Psoas muscle (tissue), 8 donors: ENCODE data around the gene BTBD6. TPM values are rescaled to one million over a fixed set of nuclear protein-coding genes. Genes with fewer than 3 reads are reported as not detected.
"Not testable (repeated sequence)": the region's sequence is repeated elsewhere in the genome, so short reads cannot be mapped to it uniquely, and the experiment has no call there.

Source experiments
- ATAC-seq, 4 donors: fragments of 200-7000 bp; cut with Tn5 transposase; one replicate each; pipeline ENCODE4 v1.9.1; 2020; ENCODE audit warnings: moderate library complexity in 3 of 4, mild to moderate bottlenecking in 2 of 4
- DNase-seq, 2 donors: peaks; one replicate each; pipeline ENCODE4 v3.0.0-alpha.2; 2020
- H3K27ac ChIP-seq: fragments of 200-600 bp; one replicate; pipeline ENCODE4 v1.8.0; 2022
- H3K27me3 ChIP-seq, 3 donors: fragments of 200-600 bp in 1 of 3; one replicate each; pipeline versions ENCODE4 v1.6.1 to v1.8.0; 2013 to 2022; ENCODE audit warnings: low read length in 2 of 3, mild to moderate bottlenecking in 2 of 3, moderate library complexity in 1 of 3; ENCODE audit not compliant: insufficient read depth in 3 of 3
- H3K36me3 ChIP-seq, 2 donors: fragments of 200-600 bp in 1 of 2; one replicate each; pipeline versions ENCODE4 v1.6.1 to v1.8.0; 2013 to 2022; ENCODE audit warnings: low read depth in 1 of 2, mild to moderate bottlenecking in 1 of 2, moderate library complexity in 1 of 2; ENCODE audit not compliant: insufficient read depth in 1 of 2
- H3K4me1 ChIP-seq: fragments of 200-600 bp; one replicate; pipeline ENCODE4 v1.8.0; 2022
- H3K4me3 ChIP-seq: fragments of 200-600 bp; one replicate; pipeline ENCODE4 v1.8.0; 2022; ENCODE audit warnings: mild to moderate bottlenecking
- H3K9me3 ChIP-seq: fragments of 200-600 bp; one replicate; pipeline ENCODE4 v1.8.0; 2022
- CTCF ChIP-seq: fragments of 200-600 bp; IDR thresholded peaks from one replicate; pipeline ENCODE4 v1.8.0; 2022; ENCODE audit warnings: antibody characterized with exemption
- WGBS, 3 donors: extraction: QIAGEN DNeasy Blood & Tissue Kit; methylation state at CpG; one replicate each; pipeline versions ENCODE4 v1.1.6 to v1.1.7; 2013; 5-methylcytosine and 5-hydroxymethylcytosine counted together
- intact Hi-C, 2 donors: fragments of 100-400 bp; cut with DNase I; formaldehyde crosslinking; loops; one replicate each; pipeline versions ENCODE4 v1.11.0 to v1.14.2; 2022
- polyA plus RNA-seq, 3 donors: library from polyadenylated mRNA; stranded (reverse); fragments of 200-250 nt; gene quantifications; one replicate each; pipeline ENCODE4 v1.2.3, GENCODE V29; 2013
- total RNA-seq, 4 donors: library from RNA; stranded (reverse); fragmentation: NEBNext Ultra II Directional in 2 of 4; extraction: Animal tissue kit (Norgen Biotek cat#: 25700) in 2 of 4; gene quantifications; one replicate each; pipeline versions ENCODE4 v1.2.1 to v1.2.4, GENCODE V29; 2021 to 2023
- donor health status: healthy with polysubstance abuse.
- donor health status: DM: no; HTN: no; CAD: no; lungs with moderate emphysema.
- donor health status: Bipolar disorder and iron deficiency.
- donor health status: healthy.
- donor health status: DM: yes; HTN: yes; CAD: no.
- donor health status: DM: no; HTN: no; CAD: no.
- donor health status: DM: no; HTN: no; CAD: no.
- donor health status: DM: yes; HTN: yes; CAD: no.

Gene BTBD6
- total and polyA plus RNA-seq, 7 donors = 48.3 to 79.7 (median 72.2) TPM

DNA sequence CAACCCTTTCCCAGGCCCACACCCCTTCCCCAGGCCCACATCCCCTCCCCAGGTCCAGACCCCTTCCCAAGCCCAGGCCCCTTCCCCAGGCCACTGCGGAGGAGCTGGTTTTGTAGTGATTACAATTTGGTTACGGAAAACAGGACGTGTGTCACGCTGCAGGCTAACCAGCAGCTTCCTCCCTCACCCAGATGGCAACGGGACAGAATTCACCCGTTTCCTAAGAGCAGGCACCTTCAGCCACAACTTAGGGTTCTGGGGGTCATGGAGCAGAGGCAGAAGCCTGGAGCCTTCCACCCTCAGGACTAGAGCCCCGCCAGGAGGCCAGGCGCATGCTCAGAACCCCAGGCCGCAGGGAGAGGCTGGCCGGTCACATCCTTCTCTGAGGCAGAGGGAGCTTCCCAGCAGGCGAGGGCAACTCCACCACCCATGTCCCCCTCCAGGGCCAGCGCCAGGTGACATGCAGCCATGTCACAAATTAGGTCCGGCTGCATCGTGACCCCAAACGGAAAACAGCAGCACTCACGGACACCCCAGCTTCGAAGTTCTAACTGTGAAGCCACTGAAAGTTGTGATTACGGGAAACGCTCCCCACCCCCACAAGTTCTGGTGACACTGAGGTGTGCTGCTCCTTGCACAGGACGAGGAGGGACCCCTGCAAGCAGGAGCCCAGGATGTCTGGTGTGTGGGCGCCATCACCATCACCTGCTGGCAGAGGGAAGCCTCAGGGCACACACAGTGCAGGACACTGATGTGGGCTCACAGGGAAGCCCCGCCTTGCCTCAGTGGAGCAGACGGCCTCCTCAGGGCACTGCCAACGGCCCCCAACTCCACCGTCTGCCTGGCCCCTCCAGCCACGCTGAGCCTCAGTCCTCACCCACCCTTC lies 44.7 kb downstream of the BTBD6 start:
- WGBS, 3 donors = 75 to 76% (median 75%) methylated on average over 25 to 26 of the region's 26 CpGs
- no peaks in the 10 kb centered on the region for H3K9me3 ChIP-seq
- DNase-seq (no peak), ATAC-seq (peak in 2 of 4 donors; percentile 16 to 24)
- no peak overlapping the region for H3K4me3 ChIP-seq
- H3K4me1 ChIP-seq = peaks cover 21% of the 10 kb centered on the region
- TF ChIP-seq CTCF = no peak
- H3K27me3 ChIP-seq = no peaks in the 10 kb centered on the region
- no peaks in the 10 kb centered on the region for H3K36me3 ChIP-seq
- H3K27ac ChIP-seq = no peak overlapping the region
- intact Hi-C loops = no loop called here

- intact Hi-C loops = no loop called here
- Histone ChIP-seq H3K9me3 (no peaks in the 10 kb centered on the region), H3K4me3 (no peak overlapping the region), H3K36me3 (no peaks in the 10 kb centered on the region), H3K27me3 (no peaks in the 10 kb centered on the region), H3K27ac (no peak overlapping the region), H3K4me1 (peaks cover 22% of the 10 kb centered on the region)
- 37 to 54% (median 44%) methylated on average over 14 to 15 of the region's 15 CpGs for WGBS, 3 donors
- no peak for TF ChIP-seq CTCF
- DNase-seq (peak in 1 of 2 donors; percentile 39), ATAC-seq (peak; percentile 64 to 70 (median 65))
These were observed 45.8 kb downstream of the BTBD6 start for GRCh38 chr14:105294142-105294597.

DNA sequence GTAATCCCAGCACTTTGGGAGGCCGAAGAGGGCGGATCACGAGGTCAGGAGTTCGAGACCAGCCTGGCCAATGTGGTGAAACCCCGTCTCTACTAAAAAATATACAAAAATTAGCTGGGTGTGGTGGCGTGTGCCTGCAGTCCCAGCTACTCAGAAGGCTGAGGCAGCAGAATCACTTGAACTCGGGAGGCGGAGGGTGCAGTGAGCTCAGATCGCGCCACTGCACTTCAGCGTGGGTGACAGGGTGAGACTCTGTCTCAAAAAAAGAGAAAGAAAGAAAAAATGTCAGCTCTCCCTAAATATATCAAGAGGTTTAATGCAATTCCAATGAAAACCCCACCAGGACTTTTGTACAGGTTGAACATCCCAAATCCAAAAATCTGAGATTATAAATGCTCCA lies 49.0 kb downstream of the BTBD6 start:
- H3K27me3 ChIP-seq, intact Hi-C loops, ATAC-seq, H3K36me3 ChIP-seq, H3K27ac ChIP-seq, DNase-seq, H3K9me3 ChIP-seq, H3K4me3 ChIP-seq: not testable (repeated sequence)
- WGBS, 3 donors = 96 to 97% (median 96%) methylated on average over 11 of the region's 11 CpGs
- peaks cover 32% of the 10 kb centered on the region for H3K4me1 ChIP-seq

DNA sequence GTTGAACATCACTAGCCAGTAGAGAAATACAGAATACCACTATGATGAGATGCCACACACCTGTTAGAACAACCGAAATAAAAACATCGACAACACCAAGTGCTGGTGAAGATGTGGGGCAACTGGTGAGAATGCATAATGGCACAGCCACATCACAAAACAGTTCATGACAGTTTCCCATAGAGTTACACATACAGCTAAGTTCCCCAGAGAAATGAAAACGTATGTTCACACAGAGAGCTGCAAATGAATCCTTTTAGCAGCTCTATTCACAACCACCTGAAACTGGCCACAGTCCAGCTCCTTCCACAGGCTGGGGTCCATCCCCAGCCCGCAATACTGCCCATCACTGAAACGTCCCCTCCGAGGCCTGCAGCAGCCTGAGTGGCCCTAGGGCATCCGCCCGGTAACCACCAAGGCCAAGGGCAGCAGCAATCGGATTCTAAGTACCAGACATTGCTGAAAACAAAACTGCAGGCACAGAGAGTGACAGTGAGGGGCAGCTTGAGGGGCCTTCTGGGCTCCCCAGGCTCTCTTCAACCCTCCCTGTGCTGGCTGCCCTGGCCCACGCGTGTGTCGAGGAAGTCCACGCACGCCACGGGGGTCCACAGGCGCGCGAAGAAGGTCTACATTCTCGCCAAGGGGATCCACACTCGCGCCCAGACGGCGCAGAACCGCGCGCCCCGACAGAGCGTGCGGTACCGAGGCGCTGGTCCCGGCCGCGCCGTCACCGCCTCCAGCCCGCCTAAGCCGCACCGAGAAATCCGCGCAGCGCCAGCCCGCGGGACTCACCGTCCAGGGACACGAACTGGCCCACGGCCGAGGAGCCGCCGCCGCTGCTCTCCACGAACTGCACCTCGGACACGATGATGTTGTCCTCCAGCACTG lies 51.6 kb downstream of the BTBD6 start:
- DNase-seq (peak in 1 of 2 donors; percentile 62), ATAC-seq (peak; percentile 0 to 7 (median 1))
- peak overlapping the region; percentile 95 for H3K4me3 ChIP-seq
- no peaks in the 10 kb centered on the region for H3K27me3 ChIP-seq
- H3K36me3 ChIP-seq = no peaks in the 10 kb centered on the region
- 8 to 9% (median 8%) methylated on average over 42 to 54 of the region's 54 CpGs for WGBS, 3 donors
- intact Hi-C loops = no loop called here
- peaks cover 15% of the 10 kb centered on the region for H3K4me1 ChIP-seq
- peak overlapping the region; percentile 95 for H3K27ac ChIP-seq
- TF ChIP-seq CTCF = no peak
- H3K9me3 ChIP-seq = no peaks in the 10 kb centered on the region

Other genes starting within 250 kb of the BTBD6 start
- gene CDCA4, start 227.4 kb upstream of the BTBD6 start, total RNA-seq = 1 to 10 TPM in 2 of 4 donors, under 1 TPM in 2; 0.79 to 1.8 (median 1.1) TPM
- gene CDCA4, start 227.4 kb upstream of the BTBD6 start, polyA plus RNA-seq = 1 to 10 TPM; 1.3 to 3.3 (median 2.1) TPM
- under 1 TPM; 0.34 to 0.60 (median 0.41) TPM for gene GPR132, start 183.1 kb upstream of the BTBD6 start, total RNA-seq
- gene GPR132, start 183.1 kb upstream of the BTBD6 start, polyA plus RNA-seq = under 1 TPM; 0.08 to 0.14 (median 0.13) TPM
- 10 to 100 TPM; 18.4 to 34.0 (median 28.2) TPM for gene JAG2, start 79.8 kb upstream of the BTBD6 start, total RNA-seq
- 10 to 100 TPM; 10.6 to 25.9 (median 10.6) TPM for gene JAG2, start 79.8 kb upstream of the BTBD6 start, polyA plus RNA-seq
- 10 to 100 TPM; 23.3 to 44.5 (median 24.6) TPM for gene NUDT14, start 67.2 kb upstream of the BTBD6 start, total RNA-seq
- 10 to 100 TPM; 14.7 to 45.4 (median 22.3) TPM for gene NUDT14, start 67.2 kb upstream of the BTBD6 start, polyA plus RNA-seq
- gene BRF1, start 52.5 kb downstream of the BTBD6 start, total RNA-seq = 10 to 100 TPM; 17.1 to 26.2 (median 20.9) TPM
- 10 to 100 TPM; 12.9 to 15.3 (median 13.4) TPM for gene BRF1, start 52.5 kb downstream of the BTBD6 start, polyA plus RNA-seq
- 10 to 100 TPM; 67.8 to 79.1 (median 75.3) TPM for gene PACS2, start 66.2 kb downstream of the BTBD6 start, total RNA-seq
- gene PACS2, start 66.2 kb downstream of the BTBD6 start, polyA plus RNA-seq = 10 to 100 TPM; 57.1 to 83.1 (median 65.1) TPM
- gene TEX22, start 150.0 kb downstream of the BTBD6 start, total RNA-seq = under 1 TPM in 3 of 4 donors, not detected in 1; 0.34 to 0.75 (median 0.39) TPM
- gene TEX22, start 150.0 kb downstream of the BTBD6 start, polyA plus RNA-seq = under 1 TPM in 2 of 3 donors, not detected in 1; 0.10 to 0.13 TPM
- 10 to 100 TPM; 41.1 to 48.6 (median 45.1) TPM for gene MTA1, start 171.3 kb downstream of the BTBD6 start, total RNA-seq
- 10 to 100 TPM; 22.6 to 32.8 (median 25.5) TPM for gene MTA1, start 171.3 kb downstream of the BTBD6 start, polyA plus RNA-seq
- 10 to 100 TPM; 23.1 to 46.5 (median 30.2) TPM for gene CRIP2, start 226.3 kb downstream of the BTBD6 start, total RNA-seq
- gene CRIP2, start 226.3 kb downstream of the BTBD6 start, polyA plus RNA-seq = 10 to 100 TPM; 28.5 to 71.8 (median 47.3) TPM
- 10 to 100 TPM; 11.5 to 24.9 (median 14.2) TPM for gene CRIP1, start 238.4 kb downstream of the BTBD6 start, total RNA-seq
- gene CRIP1, start 238.4 kb downstream of the BTBD6 start, polyA plus RNA-seq = 10 to 100 TPM; 17.5 to 27.2 (median 20.6) TPM
- gene TEDC1, start 242.7 kb downstream of the BTBD6 start, total RNA-seq = 1 to 10 TPM in 3 of 4 donors, under 1 TPM in 1; 0.95 to 2.0 (median 1.2) TPM
- gene TEDC1, start 242.7 kb downstream of the BTBD6 start, polyA plus RNA-seq = 1 to 10 TPM; 1.9 to 5.2 (median 2.3) TPM